ENCODE data around the gene ZNF445. TPM values are rescaled to one million over a fixed set of nuclear protein-coding genes. Genes with fewer than 3 reads are reported as not detected.

The ZNF445 gene
- total and polyA plus RNA-seq, 12 donors: 1.6 to 18.6 (median 15.4) TPM

GRCh38 chr3:44446929-44447328, 30.5 kb downstream of the ZNF445 start:
- H3K36me3 ChIP-seq: peaks cover 0 to 97% (median 70%) of the 10 kb centered on the region in 9 donors
- H3K4me3 ChIP-seq: no peak overlapping the region
- DNase-seq (no peak), ATAC-seq (no peak)
- peaks cover 0 to 9% (median 0%) of the 10 kb centered on the region in 11 donors for H3K9me3 ChIP-seq
- WGBS, 2 donors: 96 to 98% methylated on average over 5 of the region's 5 CpGs
- H3K27ac ChIP-seq: no peak overlapping the region
- no peaks in the 10 kb centered on the region for H3K4me1 ChIP-seq
- no peak for TF ChIP-seq CTCF (IDR thresholded peaks at IDR 0.05)
- intact Hi-C loops (cut with DNase I): no loop called here
- H3K27me3 ChIP-seq: no peaks in the 10 kb centered on the region

GRCh38 chr3:44445786-44446185, 31.7 kb downstream of the ZNF445 start:
- Histone ChIP-seq H3K4me3 (no peak overlapping the region), H3K36me3 (peaks cover 0 to 86% (median 65%) of the 10 kb centered on the region in 9 donors), H3K27ac (no peak overlapping the region), H3K4me1 (peaks cover 0 to 10% (median 8%) of the 10 kb centered on the region in 9 donors), H3K27me3 (no peaks in the 10 kb centered on the region), H3K9me3 (peaks cover 0 to 9% (median 0%) of the 10 kb centered on the region in 11 donors)
- TF ChIP-seq CTCF (IDR thresholded peaks at IDR 0.05): no peak
- intact Hi-C loops (cut with DNase I): no loop called here
- 98 to 99% methylated on average over 5 of the region's 5 CpGs for WGBS, 2 donors
- DNase-seq (no peak), ATAC-seq (no peak)

DNA sequence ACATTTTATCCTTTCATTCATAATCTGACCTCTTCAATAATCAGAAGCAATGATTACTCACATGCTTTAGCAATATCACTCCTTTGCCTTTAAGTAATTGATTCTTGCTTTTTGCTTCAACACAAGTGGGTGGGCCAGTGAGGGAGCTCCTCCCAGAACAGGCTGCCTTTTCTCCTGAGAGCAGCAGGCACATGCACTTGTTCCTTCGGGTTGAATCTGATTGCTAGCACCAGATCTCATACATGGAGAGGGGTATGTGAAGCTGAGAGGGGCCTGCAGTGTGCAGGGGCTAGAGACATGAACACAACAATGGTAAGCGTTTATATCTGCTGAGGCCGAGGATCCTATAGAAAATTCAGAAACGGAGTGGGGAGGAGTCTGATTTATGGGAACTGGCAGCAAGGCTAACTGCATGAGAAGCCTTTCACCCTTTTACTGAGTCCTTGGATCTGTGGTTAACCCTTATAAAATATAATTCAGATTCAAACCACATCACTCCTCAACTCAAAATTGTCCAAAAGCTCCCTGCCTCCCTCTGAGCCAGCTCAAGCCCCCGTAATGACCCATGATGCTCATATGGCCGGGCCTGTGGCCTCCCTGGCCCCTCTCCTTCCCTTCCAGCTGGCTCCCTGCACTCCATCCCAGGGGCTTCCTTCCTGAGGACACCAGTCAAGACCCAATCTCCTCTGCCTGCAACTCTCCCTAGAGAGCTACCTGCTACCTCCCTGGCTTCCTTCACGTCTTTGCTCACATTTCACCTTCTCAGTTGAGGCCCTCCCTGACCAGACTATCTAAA, 32.4 kb downstream of the ZNF445 start:
- peaks cover 0 to 17% (median 15%) of the 10 kb centered on the region in 9 donors for H3K4me1 ChIP-seq
- H3K4me3 ChIP-seq: no peak overlapping the region
- H3K9me3 ChIP-seq: peaks cover 0 to 9% (median 0%) of the 10 kb centered on the region in 11 donors
- WGBS, 2 donors: 95 to 96% methylated on average over 7 of the region's 7 CpGs
- peaks cover 0 to 79% (median 59%) of the 10 kb centered on the region in 9 donors for H3K36me3 ChIP-seq
- no peaks in the 10 kb centered on the region for H3K27me3 ChIP-seq
- H3K27ac ChIP-seq: no peak overlapping the region
- ATAC-seq (no peak), DNase-seq (no peak)
- no peak for TF ChIP-seq CTCF (IDR thresholded peaks at IDR 0.05)
- intact Hi-C loops (cut with DNase I): loop anchor here in 2 of 10 donors (5.0 kb wide), 2 partner anchors 32 to 108 kb away; partner anchors contain the start of genes TCAIM (in 2 of the 2) and ZNF445 (in 1 of the 2)

DNA sequence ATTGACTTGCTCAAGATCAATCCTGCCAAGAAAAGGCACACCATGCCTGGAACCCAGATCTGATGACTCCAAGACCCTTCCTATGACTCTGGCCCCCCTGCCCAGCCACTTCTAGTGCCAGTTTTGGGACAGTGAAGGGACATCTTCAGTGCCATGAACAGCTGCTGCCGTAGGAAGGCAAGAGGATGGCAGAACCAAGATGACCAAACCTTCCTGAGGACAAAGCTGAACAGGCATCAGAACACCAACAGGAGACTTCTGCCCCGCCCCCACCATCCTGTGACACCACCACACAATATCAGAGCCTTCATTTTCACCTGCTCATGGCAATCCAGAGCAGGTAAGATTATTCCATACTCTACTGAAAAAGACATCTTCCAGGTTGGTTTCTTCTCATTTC, 33.0 kb downstream of the ZNF445 start:
- no peak for ATAC-seq
- no peak for TF ChIP-seq CTCF (IDR thresholded peaks at IDR 0.05)
- 94 to 100% methylated on average over 2 of the region's 2 CpGs for WGBS, 2 donors
- Histone ChIP-seq H3K36me3 (peaks cover 0 to 72% (median 52%) of the 10 kb centered on the region in 9 donors), H3K4me1 (peaks cover 0 to 23% (median 21%) of the 10 kb centered on the region in 9 donors), H3K9me3 (peaks cover 0 to 9% (median 0%) of the 10 kb centered on the region in 11 donors), H3K4me3 (no peak overlapping the region), H3K27ac (no peak overlapping the region), H3K27me3 (no peaks in the 10 kb centered on the region)
- no peak for DNase-seq
- intact Hi-C loops (cut with DNase I): loop anchor here in 2 of 10 donors (5.0 kb wide), 2 partner anchors 33 to 107 kb away; partner anchors contain the start of genes TCAIM (in 2 of the 2) and ZNF445 (in 1 of the 2)
